ENCODE results near the gene AKAP10.
"Not testable (repeated sequence)": the region's sequence is repeated elsewhere in the genome, so short reads cannot be mapped to it uniquely, and the experiment has no call there.

The AKAP10 gene

GRCh38 chr17:19897903-19898302 lies 79.7 kb downstream of the AKAP10 start:
- Histone ChIP-seq H2AFZ (ENCODE audit: low read length) (no peak overlapping the region), H3K4me1 (ENCODE audit: insufficient read depth, low read length, poor library complexity, severe bottlenecking) (no peaks in the 10 kb centered on the region), H3F3A (ENCODE audit: low read depth) (no peaks in the 10 kb centered on the region), H3K9me3 (ENCODE audit: insufficient read depth, low read depth, low read length) (no peaks in the 10 kb centered on the region), H3K4me3 (ENCODE audit: low read length, poor library complexity, severe bottlenecking) (no peak overlapping the region), H4K20me1 (ENCODE audit: insufficient read depth, low read length, poor library complexity, severe bottlenecking) (no peaks in the 10 kb centered on the region), H3K9ac (ENCODE audit: low read depth, low read length, poor library complexity, severe bottlenecking) (no peak overlapping the region), H3K79me2 (ENCODE audit: insufficient read depth, low read length) (no peaks in the 10 kb centered on the region), H3K4me2 (ENCODE audit: low read depth, low read length, poor library complexity, severe bottlenecking) (no peak overlapping the region), H3K27me3 (ENCODE audit: insufficient read depth, low read length, poor library complexity, severe bottlenecking) (no peaks in the 10 kb centered on the region), H3K36me3 (ENCODE audit: insufficient read depth, low read length) (peaks cover 3% of the 10 kb centered on the region; the same call in 1 of the 2 replicates), H3K9me2 (replicated peaks; ENCODE audit: low read depth, low read length) (no peaks in the 10 kb centered on the region)
- no peak for TF ChIP-seq EZH2phosphoT487 (IDR thresholded peaks at IDR 0.05; ENCODE audit: borderline replicate concordance)

GRCh38 chr17:19897090-19897837 lies 80.4 kb downstream of the AKAP10 start:
- no peak overlapping the region for H3K4me2 ChIP-seq (ENCODE audit: low read depth, low read length, poor library complexity, severe bottlenecking)
- H3K9ac ChIP-seq (ENCODE audit: low read depth, low read length, poor library complexity, severe bottlenecking), result no peak overlapping the region
- no peak overlapping the region for H2AFZ ChIP-seq (ENCODE audit: low read length)

GRCh38 chr17:19896679-19897078 lies 80.9 kb downstream of the AKAP10 start:
- no peak overlapping the region for H3K4me3 ChIP-seq (ENCODE audit: low read length, poor library complexity, severe bottlenecking)
- H3K9me2 ChIP-seq (replicated peaks; ENCODE audit: low read depth, low read length), result no peaks in the 10 kb centered on the region
- H3K4me1 ChIP-seq (ENCODE audit: insufficient read depth, low read length, poor library complexity, severe bottlenecking), result no peaks in the 10 kb centered on the region
- H3K27me3 ChIP-seq (ENCODE audit: insufficient read depth, low read length, poor library complexity, severe bottlenecking), result no peaks in the 10 kb centered on the region
- H2AFZ ChIP-seq (ENCODE audit: low read length), result no peak overlapping the region
- H3K9me3 ChIP-seq (ENCODE audit: insufficient read depth, low read depth, low read length), result no peaks in the 10 kb centered on the region
- H3K4me2 ChIP-seq (ENCODE audit: low read depth, low read length, poor library complexity, severe bottlenecking), result no peak overlapping the region
- no peaks in the 10 kb centered on the region for H3F3A ChIP-seq (ENCODE audit: low read depth)
- no peak overlapping the region for H3K9ac ChIP-seq (ENCODE audit: low read depth, low read length, poor library complexity, severe bottlenecking)
- no peaks in the 10 kb centered on the region for H4K20me1 ChIP-seq (ENCODE audit: insufficient read depth, low read length, poor library complexity, severe bottlenecking)
- peaks cover 3% of the 10 kb centered on the region; the same call in 1 of the 2 replicates for H3K36me3 ChIP-seq (ENCODE audit: insufficient read depth, low read length)
- no peaks in the 10 kb centered on the region for H3K79me2 ChIP-seq (ENCODE audit: insufficient read depth, low read length)
- TF ChIP-seq CTCF (conservative IDR thresholded peaks at IDR 0.05; ENCODE audit: low read length) (no peak), EZH2phosphoT487 (IDR thresholded peaks at IDR 0.05; ENCODE audit: borderline replicate concordance) (no peak)

More at GRCh38 chr17:19897090-19897837, 80.4 kb downstream of the AKAP10 start:
- Histone ChIP-seq H3K4me1 (ENCODE audit: insufficient read depth, low read length, poor library complexity, severe bottlenecking) (no peaks in the 10 kb centered on the region), H3K36me3 (ENCODE audit: insufficient read depth, low read length) (peaks cover 3% of the 10 kb centered on the region; the same call in 1 of the 2 replicates), H3K79me2 (ENCODE audit: insufficient read depth, low read length) (no peaks in the 10 kb centered on the region), H4K20me1 (ENCODE audit: insufficient read depth, low read length, poor library complexity, severe bottlenecking) (no peaks in the 10 kb centered on the region), H3K9me2 (replicated peaks; ENCODE audit: low read depth, low read length) (no peaks in the 10 kb centered on the region), H3K27me3 (ENCODE audit: insufficient read depth, low read length, poor library complexity, severe bottlenecking) (no peaks in the 10 kb centered on the region), H3K9me3 (ENCODE audit: insufficient read depth, low read depth, low read length) (no peaks in the 10 kb centered on the region), H3F3A (ENCODE audit: low read depth) (no peaks in the 10 kb centered on the region), H3K4me3 (ENCODE audit: low read length, poor library complexity, severe bottlenecking) (no peak overlapping the region)
- TF ChIP-seq EZH2phosphoT487 (IDR thresholded peaks at IDR 0.05; ENCODE audit: borderline replicate concordance) (no peak), CTCF (conservative IDR thresholded peaks at IDR 0.05; ENCODE audit: low read length) (no peak)

GRCh38 chr17:19890554-19890953 lies 87.1 kb downstream of the AKAP10 start:
- H3K36me3 ChIP-seq (ENCODE audit: insufficient read depth, low read length), result not testable (repeated sequence)

GRCh38 chr17:19890001-19890400 lies 87.6 kb downstream of the AKAP10 start:
- H3K27me3 ChIP-seq (ENCODE audit: insufficient read depth, low read length, poor library complexity, severe bottlenecking); H3F3A ChIP-seq (ENCODE audit: low read depth); H3K4me3 ChIP-seq (ENCODE audit: low read length, poor library complexity, severe bottlenecking); H3K9me3 ChIP-seq (ENCODE audit: insufficient read depth, low read depth, low read length); H3K9ac ChIP-seq (ENCODE audit: low read depth, low read length, poor library complexity, severe bottlenecking); H3K36me3 ChIP-seq (ENCODE audit: insufficient read depth, low read length); H3K4me1 ChIP-seq (ENCODE audit: insufficient read depth, low read length, poor library complexity, severe bottlenecking); H3K9me2 ChIP-seq (replicated peaks; ENCODE audit: low read depth, low read length); H2AFZ ChIP-seq (ENCODE audit: low read length); H3K79me2 ChIP-seq (ENCODE audit: insufficient read depth, low read length); H3K4me2 ChIP-seq (ENCODE audit: low read depth, low read length, poor library complexity, severe bottlenecking); H4K20me1 ChIP-seq (ENCODE audit: insufficient read depth, low read length, poor library complexity, severe bottlenecking): not testable (repeated sequence)

More at GRCh38 chr17:19890554-19890953, 87.1 kb downstream of the AKAP10 start:
- H3K9ac ChIP-seq (ENCODE audit: low read depth, low read length, poor library complexity, severe bottlenecking); H3K4me3 ChIP-seq (ENCODE audit: low read length, poor library complexity, severe bottlenecking); H2AFZ ChIP-seq (ENCODE audit: low read length); H3F3A ChIP-seq (ENCODE audit: low read depth); H4K20me1 ChIP-seq (ENCODE audit: insufficient read depth, low read length, poor library complexity, severe bottlenecking); H3K9me2 ChIP-seq (replicated peaks; ENCODE audit: low read depth, low read length); H3K4me2 ChIP-seq (ENCODE audit: low read depth, low read length, poor library complexity, severe bottlenecking); H3K4me1 ChIP-seq (ENCODE audit: insufficient read depth, low read length, poor library complexity, severe bottlenecking); H3K9me3 ChIP-seq (ENCODE audit: insufficient read depth, low read depth, low read length); H3K79me2 ChIP-seq (ENCODE audit: insufficient read depth, low read length); H3K27me3 ChIP-seq (ENCODE audit: insufficient read depth, low read length, poor library complexity, severe bottlenecking): not testable (repeated sequence)
